ENCODE measurements around the gene CREM. TPM values are rescaled to one million over a fixed set of nuclear protein-coding genes. Genes with fewer than 3 reads are reported as not detected.
A peak's percentile ranks its signal among the peaks of the same experiment; 100 is the strongest.

Gene CREM
- total RNA-seq, 1 experiment from 2014 or later = 24.7 TPM

DNA sequence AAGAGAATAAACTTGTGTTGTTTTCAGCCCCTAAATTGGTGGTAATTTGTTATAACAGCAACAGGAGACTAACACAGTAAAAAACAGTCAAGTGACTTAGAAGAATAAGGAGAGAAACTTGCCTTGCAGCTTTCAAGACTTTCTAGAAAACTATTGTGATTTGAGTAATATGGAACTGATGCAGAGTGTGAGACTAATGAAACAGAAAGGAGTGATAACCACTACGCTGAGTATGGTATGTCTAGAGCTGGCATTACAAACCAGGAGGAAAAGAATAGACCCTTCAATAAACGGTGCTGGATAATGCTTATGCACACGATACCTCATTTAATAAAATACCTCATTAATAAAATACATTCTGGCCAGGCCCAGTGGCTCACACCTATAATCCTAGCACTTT is 99.9 kb downstream of the CREM start:
- H3K4me3 ChIP-seq (ENCODE audit: low read depth, low read length) = no peak overlapping the region
- ChIA-PET POLR2A (no interaction called here), CTCF (no interaction called here)
- TF ChIP-seq, protein P1, sequence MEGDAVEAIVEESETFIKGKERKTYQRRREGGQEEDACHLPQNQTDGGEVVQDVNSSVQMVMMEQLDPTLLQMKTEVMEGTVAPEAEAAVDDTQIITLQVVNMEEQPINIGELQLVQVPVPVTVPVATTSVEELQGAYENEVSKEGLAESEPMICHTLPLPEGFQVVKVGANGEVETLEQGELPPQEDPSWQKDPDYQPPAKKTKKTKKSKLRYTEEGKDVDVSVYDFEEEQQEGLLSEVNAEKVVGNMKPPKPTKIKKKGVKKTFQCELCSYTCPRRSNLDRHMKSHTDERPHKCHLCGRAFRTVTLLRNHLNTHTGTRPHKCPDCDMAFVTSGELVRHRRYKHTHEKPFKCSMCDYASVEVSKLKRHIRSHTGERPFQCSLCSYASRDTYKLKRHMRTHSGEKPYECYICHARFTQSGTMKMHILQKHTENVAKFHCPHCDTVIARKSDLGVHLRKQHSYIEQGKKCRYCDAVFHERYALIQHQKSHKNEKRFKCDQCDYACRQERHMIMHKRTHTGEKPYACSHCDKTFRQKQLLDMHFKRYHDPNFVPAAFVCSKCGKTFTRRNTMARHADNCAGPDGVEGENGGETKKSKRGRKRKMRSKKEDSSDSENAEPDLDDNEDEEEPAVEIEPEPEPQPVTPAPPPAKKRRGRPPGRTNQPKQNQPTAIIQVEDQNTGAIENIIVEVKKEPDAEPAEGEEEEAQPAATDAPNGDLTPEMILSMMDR (IDR thresholded peaks at IDR 0.05; ENCODE audit: insufficient read depth in 1 of 2, low read depth in 1 of 2, low read length in 1 of 2, severe bottlenecking in 1 of 2, unreplicated experiment in 1 of 2) = no peak
- H3K9me3 ChIP-seq = no peaks in the 10 kb centered on the region
- H3K4me3 Mint-ChIP-seq (ENCODE audit: unreplicated experiment) = no peak overlapping the region
- H3K4me1 ChIP-seq = no peaks in the 10 kb centered on the region
- H3K27ac Mint-ChIP-seq (ENCODE audit: unreplicated experiment) = no peak overlapping the region
- H3K36me3 Mint-ChIP-seq (ENCODE audit: insufficient read depth, unreplicated experiment) = no peaks in the 10 kb centered on the region
- no peaks in the 10 kb centered on the region for H3K9me3 Mint-ChIP-seq (ENCODE audit: unreplicated experiment)
- H3K36me3 ChIP-seq (ENCODE audit: control insufficient read depth, insufficient read depth, low read length) = no peaks in the 10 kb centered on the region
- no peak for DNase-seq
- H3K27me3 ChIP-seq (replicated peaks; ENCODE audit: control insufficient read depth, insufficient read depth, low read length) = no peaks in the 10 kb centered on the region; the same call in 1 of the 2 replicates
- intact Hi-C loops (cut with micrococcal nuclease; ENCODE audit: unreplicated experiment) = no loop called here
- H3K4me1 Mint-ChIP-seq (ENCODE audit: low read depth, unreplicated experiment) = no peaks in the 10 kb centered on the region
- no TSS peak for BruUV-seq (replicated peaks)
- peaks cover 3% of the 10 kb centered on the region for H3K27me3 Mint-ChIP-seq (ENCODE audit: insufficient read depth, unreplicated experiment)

DNA sequence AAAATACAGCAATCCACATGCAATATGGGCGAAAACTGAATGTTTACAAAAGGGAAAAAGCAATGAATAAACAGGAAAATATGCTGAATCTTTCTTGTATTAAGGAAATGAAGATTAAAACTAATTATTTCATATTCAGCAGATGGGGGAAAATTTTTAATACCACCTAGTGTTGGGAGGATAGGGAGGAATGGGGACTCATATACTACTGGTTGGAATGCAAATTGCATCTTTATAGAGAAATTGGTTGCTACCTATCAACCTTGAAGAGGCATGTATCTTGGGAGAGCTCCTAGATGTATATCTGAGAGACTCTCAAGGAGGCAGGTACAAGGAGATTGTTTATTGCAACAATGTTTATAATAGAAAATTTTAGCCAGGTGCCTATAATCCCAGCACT is 101.4 kb downstream of the CREM start:
- BruUV-seq (replicated peaks) = no TSS peak
- peaks cover 2% of the 10 kb centered on the region for H3K27me3 Mint-ChIP-seq (ENCODE audit: insufficient read depth, unreplicated experiment)
- no peak for DNase-seq
- no peaks in the 10 kb centered on the region; the same call in 1 of the 2 replicates for H3K27me3 ChIP-seq (replicated peaks; ENCODE audit: control insufficient read depth, insufficient read depth, low read length)
- intact Hi-C loops (cut with micrococcal nuclease; ENCODE audit: unreplicated experiment) = no loop called here
- H3K4me3 ChIP-seq (ENCODE audit: low read depth, low read length) = no peak overlapping the region
- no peaks in the 10 kb centered on the region for H3K36me3 ChIP-seq (ENCODE audit: control insufficient read depth, insufficient read depth, low read length)
- no peaks in the 10 kb centered on the region for H3K4me1 Mint-ChIP-seq (ENCODE audit: low read depth, unreplicated experiment)
- H3K27ac Mint-ChIP-seq (ENCODE audit: unreplicated experiment) = no peak overlapping the region
- no peaks in the 10 kb centered on the region for H3K4me1 ChIP-seq
- TF ChIP-seq, protein P1 (IDR thresholded peaks at IDR 0.05; ENCODE audit: insufficient read depth in 1 of 2, low read depth in 1 of 2, low read length in 1 of 2, severe bottlenecking in 1 of 2, unreplicated experiment in 1 of 2) = peak; percentile 25 to 34
- ChIA-PET CTCF (interaction anchor here (2.5 kb wide), 1 partner anchor 32 kb away, joined by 7 read pairs; no protein-coding TSS in a partner anchor), POLR2A (no interaction called here)
- no peak overlapping the region for H3K4me3 Mint-ChIP-seq (ENCODE audit: unreplicated experiment)
- H3K9me3 Mint-ChIP-seq (ENCODE audit: unreplicated experiment) = no peaks in the 10 kb centered on the region
- no peaks in the 10 kb centered on the region for H3K9me3 ChIP-seq
- no peaks in the 10 kb centered on the region for H3K36me3 Mint-ChIP-seq (ENCODE audit: insufficient read depth, unreplicated experiment)

- H3K9me3 Mint-ChIP-seq (ENCODE audit: unreplicated experiment) = no peaks in the 10 kb centered on the region
- Histone ChIP-seq H3K9me3 (no peaks in the 10 kb centered on the region), H3K36me3 (ENCODE audit: control insufficient read depth, insufficient read depth, low read length) (no peaks in the 10 kb centered on the region), H3K4me1 (no peaks in the 10 kb centered on the region), H3K4me3 (ENCODE audit: low read depth, low read length) (no peak overlapping the region), H3K27me3 (replicated peaks; ENCODE audit: control insufficient read depth, insufficient read depth, low read length) (no peaks in the 10 kb centered on the region)
- POLR2A ChIA-PET = no interaction called here
- H3K27me3 Mint-ChIP-seq (ENCODE audit: insufficient read depth, unreplicated experiment) = no peaks in the 10 kb centered on the region
- no peak overlapping the region for H3K4me3 Mint-ChIP-seq (ENCODE audit: unreplicated experiment)
- TF ChIP-seq, protein P1 (IDR thresholded peaks at IDR 0.05; ENCODE audit: insufficient read depth in 1 of 2, low read depth in 1 of 2, low read length in 1 of 2, severe bottlenecking in 1 of 2, unreplicated experiment in 1 of 2) = no peak
- H3K27ac Mint-ChIP-seq (ENCODE audit: unreplicated experiment) = no peak overlapping the region
- H3K4me1 Mint-ChIP-seq (ENCODE audit: low read depth, unreplicated experiment) = peaks cover 4% of the 10 kb centered on the region
- H3K36me3 Mint-ChIP-seq (ENCODE audit: insufficient read depth, unreplicated experiment) = no peaks in the 10 kb centered on the region
- DNase-seq = no peak
- intact Hi-C loops (cut with micrococcal nuclease; ENCODE audit: unreplicated experiment) = no loop called here
- no TSS peak for BruUV-seq (replicated peaks)
- CTCF ChIA-PET = no interaction called here
Measured at GRCh38 chr10:35231646-35232045, 105.0 kb downstream of the CREM start.

Data from Caco-2 (cell line).